Thyroid gland (tissue), 4 donors: ENCODE results near the gene SPRY4. TPM values are rescaled to one million over a fixed set of nuclear protein-coding genes. Genes with fewer than 3 reads are reported as not detected.

Experiments
- DNase-seq, 2 donors: peaks; one replicate each; pipeline ENCODE4 v3.0.0-alpha.2; 2019
- H3K27ac ChIP-seq, 3 donors: fragments of 200-600 bp; sonication (generic); 1 replicate in 2 of 3; 2 replicates in 1 of 3; pipeline ENCODE4 v1.5.1; 2016 to 2019; ENCODE audit warnings: mild to moderate bottlenecking in 1 of 3, moderate library complexity in 1 of 3
- H3K27me3 ChIP-seq: fragments of 200-600 bp; sonication (generic); one replicate; pipeline ENCODE4 v1.5.1; 2019
- H3K36me3 ChIP-seq, 2 donors: fragments of 200-600 bp; sonication (generic); one replicate each; pipeline ENCODE4 v1.5.1; 2016 to 2019
- H3K4me1 ChIP-seq, 2 donors: fragments of 200-600 bp; sonication (generic); one replicate each; pipeline ENCODE4 v1.5.1; 2017 to 2019
- H3K4me3 ChIP-seq, 3 donors: fragments of 200-600 bp; sonication (generic); replicated peaks in 1 of 3; 1 replicate in 2 of 3; 2 replicates in 1 of 3; pipeline ENCODE4 v1.5.1; 2016; ENCODE audit warnings: mild to moderate bottlenecking in 1 of 3
- H3K9me3 ChIP-seq: fragments of 200-600 bp; sonication (generic); one replicate; pipeline ENCODE4 v1.5.1; 2017
- CTCF ChIP-seq, 6 experiments: fragments of 200-600 bp in 3 of 6; fragments of 450-650 bp in 3 of 6; sonication (generic) in 3 of 6; IDR thresholded peaks; one replicate each; pipeline ENCODE4 v1.5.1; 2016 to 2019; ENCODE audit warnings: antibody characterized with exemption in 6 of 6, mild to moderate bottlenecking in 2 of 6, inconsistent platforms in 1 of 6, moderate library complexity in 1 of 6
- POLR2A ChIP-seq, 2 donors: fragments of 450-650 bp; IDR thresholded peaks; one replicate each; pipeline ENCODE4 v1.6.1; 2017; ENCODE audit warnings: antibody characterized with exemption in 2 of 2, mild to moderate bottlenecking in 2 of 2, moderate library complexity in 1 of 2
- WGBS, 2 donors: methylation state at CpG; one replicate each; pipeline ENCODE4 v1.1.5; 2017; 5-methylcytosine and 5-hydroxymethylcytosine counted together
- intact Hi-C: fragments of 100-400 bp; cut with DNase I; formaldehyde crosslinking; loops from one replicate; pipeline ENCODE4 v1.15.1; 2023
- total RNA-seq, 4 donors: library from RNA; depleted of rRNA; stranded (reverse); fragments of >200 nt; gene quantifications; one replicate each; pipeline ENCODE4 v1.2.3, GENCODE V29; 2016

Gene SPRY4
- total RNA-seq = 10 to 100 TPM; 11.7 to 32.8 (median 18.6) TPM

GRCh38 chr5:142324871-142325724 lies at the start of gene SPRY4:
SPRY4 (minus strand) TSS chr5:142325021; CDS start chr5:142315108, 9,913 bp downstream.
- no peaks in the 10 kb centered on the region for H3K27me3 ChIP-seq
- TF ChIP-seq POLR2A (IDR thresholded peaks at IDR 0.05) (peak in 1 of 2 donors; percentile 86), CTCF (IDR thresholded peaks at IDR 0.05) (no peak)
- peak; percentile 91 to 93 for DNase-seq
- peak within 1 kb of the TSS; percentile 53 to 85 (median 55) for H3K4me3 ChIP-seq
- peaks cover 18 to 24% of the 10 kb centered on the region in 2 donors for H3K4me1 ChIP-seq
- no peaks in the 10 kb centered on the region for H3K36me3 ChIP-seq
- H3K27ac ChIP-seq = peak within 1 kb of the TSS; percentile 33 to 88 (median 86)
- no peaks in the 10 kb centered on the region for H3K9me3 ChIP-seq
- intact Hi-C loops = no loop called here
- WGBS, 2 donors = 1% methylated on average over 34 to 35 of the region's 54 CpGs

- peak; percentile 49 to 59 for DNase-seq
- no peak for TF ChIP-seq CTCF (IDR thresholded peaks at IDR 0.05)
- TF ChIP-seq POLR2A (IDR thresholded peaks at IDR 0.05) = no peak
- Histone ChIP-seq H3K27me3 (no peaks in the 10 kb centered on the region), H3K27ac (no peak overlapping the region), H3K4me1 (peaks cover 0 to 25% of the 10 kb centered on the region in 2 donors), H3K4me3 (no peak overlapping the region), H3K36me3 (no peaks in the 10 kb centered on the region), H3K9me3 (no peaks in the 10 kb centered on the region)
- 66 to 70% methylated on average over 2 of the region's 2 CpGs for WGBS, 2 donors
- intact Hi-C loops = no loop called here
Measured at GRCh38 chr5:142368529-142368928, 43.7 kb upstream of the SPRY4 start.

GRCh38 chr5:142366007-142366406 lies 41.2 kb upstream of the SPRY4 start:
- DNase-seq = no peak
- TF ChIP-seq POLR2A (IDR thresholded peaks at IDR 0.05) (no peak), CTCF (IDR thresholded peaks at IDR 0.05) (no peak)
- Histone ChIP-seq H3K4me1 (peaks cover 11 to 40% of the 10 kb centered on the region in 2 donors), H3K9me3 (no peaks in the 10 kb centered on the region), H3K27me3 (no peaks in the 10 kb centered on the region), H3K36me3 (no peaks in the 10 kb centered on the region), H3K4me3 (no peak overlapping the region), H3K27ac (no peak overlapping the region)
- intact Hi-C loops = no loop called here
- WGBS, 2 donors = 90 to 97% methylated on average over 4 of the region's 4 CpGs

GRCh38 chr5:142364251-142365145 lies 39.7 kb upstream of the SPRY4 start:
- TF ChIP-seq POLR2A (IDR thresholded peaks at IDR 0.05) (peak in 1 of 2 donors; percentile 39), CTCF (IDR thresholded peaks at IDR 0.05) (no peak)

More at GRCh38 chr5:142364251-142365145, 39.7 kb upstream of the SPRY4 start:
- H3K4me3 ChIP-seq = no peak overlapping the region
- peak; percentile 51 to 54 for DNase-seq
- H3K27me3 ChIP-seq = no peaks in the 10 kb centered on the region
- no peaks in the 10 kb centered on the region for H3K36me3 ChIP-seq
- H3K4me1 ChIP-seq = peaks cover 11 to 40% of the 10 kb centered on the region in 2 donors
- H3K27ac ChIP-seq = peak overlapping the region; percentile 84 to 97 (median 88)
- no peaks in the 10 kb centered on the region for H3K9me3 ChIP-seq
- intact Hi-C loops = no loop called here
- 64 to 66% methylated on average over 23 of the region's 23 CpGs for WGBS, 2 donors
